Measurements from ENCODE around the gene PACSIN2.
"Not testable (repeated sequence)": the region's sequence is repeated elsewhere in the genome, so short reads cannot be mapped to it uniquely, and the experiment has no call there.

Gene PACSIN2

DNA sequence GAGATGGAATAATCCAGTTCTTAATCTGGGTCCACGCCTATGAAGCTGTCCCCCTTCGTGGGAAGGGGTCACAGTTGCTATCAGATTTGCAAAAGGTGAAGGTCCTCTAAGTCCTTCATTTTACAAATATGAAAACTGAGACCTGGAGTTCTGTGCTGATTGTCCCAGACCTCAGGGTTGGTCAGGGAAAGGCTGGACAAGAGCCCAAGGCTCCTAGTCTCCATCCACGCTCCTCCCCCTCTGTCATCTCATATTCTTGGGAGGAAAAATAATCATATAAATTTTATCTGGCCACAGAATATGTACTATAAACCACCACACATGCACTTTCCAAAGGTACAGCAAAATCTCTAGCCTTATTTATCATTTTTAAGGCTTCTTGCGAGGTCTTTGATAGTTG, 5.5 kb downstream of the PACSIN2 start:
- DNase-seq, result no peak

DNA sequence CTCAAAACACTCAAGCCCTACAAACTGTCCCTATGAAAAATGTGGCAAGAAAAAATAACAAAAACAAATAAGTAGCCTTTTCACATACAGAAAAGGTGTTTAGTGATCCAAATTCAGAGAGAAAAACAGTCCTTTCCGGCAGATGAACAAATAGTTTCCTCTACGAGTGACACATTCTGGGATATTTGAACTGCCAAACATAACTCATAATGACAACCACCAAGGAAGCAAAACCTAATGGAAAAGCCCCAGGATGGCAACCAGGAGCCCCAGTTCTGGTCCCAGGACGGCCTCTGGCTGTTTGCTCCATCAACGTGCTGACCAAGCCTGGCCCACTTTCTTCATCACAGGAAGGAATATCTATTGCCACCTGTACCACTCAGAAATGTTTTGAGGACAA, 6.0 kb downstream of the PACSIN2 start:
- DNase-seq, result no peak

DNA sequence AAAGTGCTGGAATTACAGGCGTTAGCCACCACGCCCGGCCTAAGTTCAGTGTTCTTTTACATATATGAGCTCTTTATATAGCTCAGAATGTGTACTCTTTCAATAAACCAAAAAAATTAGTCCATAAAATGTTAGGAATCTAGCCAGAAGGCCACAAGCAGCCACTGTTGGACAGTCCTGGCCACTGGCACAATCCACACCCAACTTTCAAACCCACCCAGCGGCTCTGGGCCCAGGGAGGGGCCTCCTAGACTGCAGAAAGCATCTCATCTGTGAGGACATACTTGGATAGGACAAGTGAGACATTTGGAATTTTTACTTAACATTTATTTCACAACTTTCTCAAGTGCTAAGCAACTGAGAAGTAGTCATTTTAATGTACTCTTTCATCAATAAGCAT, 6.4 kb downstream of the PACSIN2 start:
- DNase-seq, result no peak

GRCh38 chr22:43007519-43008102, 7.3 kb downstream of the PACSIN2 start:
- no peak for DNase-seq

DNA sequence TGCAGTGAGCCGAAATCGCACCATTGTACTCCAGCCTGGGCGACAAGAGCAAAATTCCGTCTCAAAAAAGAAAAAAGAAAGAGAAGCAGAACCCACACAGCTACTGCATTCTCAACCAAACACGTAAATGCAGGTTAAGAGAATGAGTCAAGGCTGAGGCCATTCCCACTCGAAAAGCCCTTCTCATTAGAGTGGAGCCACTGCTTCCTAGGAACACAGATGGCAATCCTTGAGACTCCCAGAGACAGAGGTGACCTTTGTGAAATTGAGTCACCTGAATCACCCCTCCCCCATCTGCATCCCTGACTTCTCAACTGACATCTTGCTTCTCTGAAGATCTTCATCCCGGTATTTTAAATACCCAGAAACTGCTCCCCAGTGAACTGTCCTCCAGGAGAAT, 8.2 kb downstream of the PACSIN2 start:
- no peak for DNase-seq

GRCh38 chr22:43006016-43006505, 8.9 kb downstream of the PACSIN2 start:
- no peak for DNase-seq

DNA sequence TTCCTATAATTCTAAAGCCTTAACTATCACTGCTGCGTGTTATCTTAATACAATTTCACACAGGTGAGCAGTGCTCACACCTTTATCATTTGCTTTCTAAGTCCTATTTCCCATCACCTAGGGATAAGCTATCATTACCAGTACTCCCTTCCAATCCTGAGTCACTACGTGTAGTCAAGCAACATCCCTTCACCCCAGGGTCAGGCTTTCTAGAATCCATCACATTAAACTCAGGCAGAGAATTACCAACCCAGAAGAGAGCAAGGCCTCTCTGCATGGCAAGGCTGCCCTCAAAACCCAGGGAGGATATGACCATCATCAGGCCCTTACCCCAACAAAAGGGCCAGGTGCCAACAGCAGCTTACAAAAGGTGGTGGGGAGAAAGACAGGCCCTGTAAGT, 9.8 kb downstream of the PACSIN2 start:
- no peak for DNase-seq

DNA sequence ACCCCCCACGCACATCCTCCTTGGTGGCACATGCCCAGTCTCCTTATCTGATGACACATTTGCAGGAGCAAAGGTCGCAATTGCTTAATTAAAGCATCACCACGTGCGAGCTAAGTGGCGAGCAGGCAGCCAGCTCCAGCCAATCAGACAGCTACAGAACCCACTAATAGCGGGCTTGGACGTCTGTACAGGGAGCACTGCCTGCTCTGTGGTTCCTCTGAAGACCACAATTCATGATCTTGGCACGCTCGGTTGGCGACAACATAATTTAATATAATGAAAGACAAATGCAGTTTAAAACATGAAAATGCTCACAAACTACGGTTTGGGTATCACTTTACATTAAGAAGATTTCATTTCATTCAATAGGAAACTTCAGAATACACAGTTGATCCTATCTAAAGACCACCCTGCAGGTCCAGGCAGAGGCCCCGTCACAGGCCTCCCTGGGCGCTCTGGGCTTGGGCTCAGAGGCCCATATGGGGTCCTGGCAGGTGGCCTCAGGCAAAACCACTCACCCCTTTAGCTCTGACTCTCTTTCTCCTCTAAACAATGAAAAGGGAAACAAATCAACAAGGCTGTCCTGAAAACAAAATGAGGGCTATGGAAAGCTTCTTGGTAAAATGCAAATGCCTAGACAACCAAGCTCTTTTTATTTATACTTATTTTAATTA, 10.4 kb downstream of the PACSIN2 start:
- DNase-seq, result no peak

DNA sequence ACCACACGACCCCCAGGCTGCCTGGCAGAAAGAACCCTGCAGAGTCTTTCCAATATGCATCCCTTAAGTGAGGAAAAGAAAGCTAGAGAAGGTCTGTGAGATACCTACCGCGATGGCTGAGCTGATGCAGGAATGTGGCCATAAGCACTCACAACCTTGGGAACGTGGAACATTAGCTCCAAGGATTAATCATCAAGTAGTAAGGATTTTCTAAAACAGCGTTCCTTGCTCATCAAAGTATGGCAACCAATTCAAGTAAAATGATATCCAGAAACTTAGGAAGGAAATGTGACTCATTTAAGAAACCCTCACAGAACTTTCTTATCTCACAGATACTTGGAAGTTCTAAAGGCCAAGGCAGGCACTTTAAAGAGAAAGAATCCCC, 12.8 kb downstream of the PACSIN2 start:
- no peak for DNase-seq

DNA sequence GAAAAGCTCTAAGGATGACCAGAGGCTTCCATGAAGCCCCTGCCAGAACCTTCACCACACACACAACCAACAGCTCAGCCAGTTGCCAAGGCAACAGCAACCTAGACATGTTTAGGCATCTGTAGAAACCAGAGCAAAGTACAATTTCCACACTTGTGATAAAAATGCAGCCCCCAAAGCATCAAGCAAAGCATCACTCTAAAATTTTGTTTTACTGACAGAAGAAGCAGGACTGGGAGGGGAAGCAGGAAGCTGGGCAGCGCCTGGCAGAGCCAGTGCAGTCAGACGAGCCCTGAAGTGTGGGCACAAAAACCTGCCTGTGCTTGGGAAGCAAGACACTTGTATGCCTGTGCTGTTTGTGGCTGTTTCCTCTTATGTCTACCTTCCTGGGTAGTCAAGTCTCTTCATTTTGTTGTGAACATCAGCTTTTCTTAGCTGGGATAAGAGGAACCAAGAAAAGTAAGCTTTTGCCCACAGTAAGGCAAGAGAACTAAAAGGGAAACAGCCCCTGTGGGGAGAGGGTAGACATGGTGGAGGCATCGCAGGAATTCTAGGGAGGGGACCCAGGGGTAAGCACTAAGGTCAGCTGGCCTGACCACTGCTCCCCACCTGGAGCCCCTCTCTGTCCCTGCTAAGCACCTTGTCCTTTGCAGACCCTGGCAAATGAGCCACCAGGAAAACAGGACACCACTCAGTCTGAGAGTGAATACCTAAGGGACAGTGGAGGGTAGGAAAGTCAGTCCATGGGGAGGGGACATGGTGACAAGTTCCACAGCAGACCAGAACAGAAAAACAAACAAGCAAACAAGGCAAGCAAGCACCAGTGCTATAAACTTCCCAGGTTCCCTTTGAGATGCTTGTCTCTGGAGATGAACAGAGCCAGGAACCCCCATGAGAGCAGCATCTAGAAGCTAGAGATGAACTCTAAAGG, 13.4 kb downstream of the PACSIN2 start:
- peak; percentile 46 for DNase-seq

GRCh38 chr22:43000441-43001175, 14.3 kb downstream of the PACSIN2 start:
- no peak for DNase-seq

- no peak for DNase-seq
Measured at GRCh38 chr22:42997582-42998090, 17.3 kb downstream of the PACSIN2 start.

DNA sequence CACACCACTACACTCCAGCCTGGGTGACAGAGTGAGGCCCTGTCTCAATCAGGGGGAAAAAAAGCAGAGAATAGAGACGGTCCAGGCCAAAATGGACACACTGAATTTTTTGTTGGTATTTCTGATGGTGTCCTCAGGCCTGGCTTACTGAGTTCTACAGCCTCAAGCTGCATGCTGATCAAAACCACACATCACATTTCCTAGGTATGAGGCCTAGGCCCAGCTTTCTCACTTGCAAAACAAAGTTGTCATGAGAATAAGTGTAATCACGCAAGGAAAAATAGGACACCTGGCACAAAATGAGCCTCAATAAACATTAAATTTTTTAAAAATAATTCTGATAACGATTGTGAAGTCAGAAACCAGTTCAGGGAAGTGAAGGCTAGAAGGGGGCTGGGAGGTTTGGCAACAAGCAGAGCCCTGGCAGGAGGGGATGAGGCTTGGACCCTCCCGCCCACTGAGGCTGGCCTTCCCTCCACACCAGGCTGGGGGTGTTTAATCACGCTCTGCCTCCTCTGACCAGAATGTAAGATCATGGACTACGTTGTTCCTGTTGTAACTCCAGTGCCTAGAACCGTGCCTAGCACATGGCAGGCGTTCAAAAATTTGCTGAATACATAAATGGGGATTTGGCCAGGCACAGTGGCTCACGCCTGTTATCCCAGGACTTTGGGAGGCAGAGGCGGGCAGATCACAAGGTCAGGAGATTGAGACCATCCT, 18.1 kb downstream of the PACSIN2 start:
- DNase-seq, result no peak

DNA sequence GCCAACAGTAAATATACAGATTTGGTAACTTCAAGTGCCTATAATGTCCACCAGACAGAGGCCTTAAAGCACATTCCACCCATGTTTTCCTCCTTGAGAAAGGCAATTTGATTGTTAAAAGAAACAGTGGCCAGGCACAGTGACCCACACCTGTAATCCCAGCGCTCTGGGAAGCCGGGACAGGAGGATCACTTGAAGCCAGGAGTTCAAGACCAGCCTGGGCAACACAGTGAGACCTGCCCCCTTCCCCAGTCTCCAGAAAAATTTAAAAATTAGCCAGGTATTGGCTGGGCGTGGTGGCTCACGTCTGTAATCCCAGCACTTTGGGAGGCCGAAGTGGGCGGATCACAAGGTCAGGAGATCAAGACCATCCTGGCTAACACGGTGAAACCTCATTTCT, 19.3 kb downstream of the PACSIN2 start:
- DNase-seq, result not testable (repeated sequence)

GRCh38 chr22:42994917-42995562, 19.9 kb downstream of the PACSIN2 start:
- no peak for DNase-seq

GRCh38 chr22:42994276-42994916, 20.6 kb downstream of the PACSIN2 start:
- DNase-seq, result no peak

- DNase-seq, result no peak
Measured at GRCh38 chr22:42993651-42994275, 21.2 kb downstream of the PACSIN2 start.

- no peak for DNase-seq
Measured at GRCh38 chr22:42992886-42993479, 22.0 kb downstream of the PACSIN2 start.

GRCh38 chr22:42992092-42992491, 22.9 kb downstream of the PACSIN2 start:
- no peak for DNase-seq

GRCh38 chr22:42991010-42991651, 23.8 kb downstream of the PACSIN2 start:
- no peak for DNase-seq

Data from RPMI8226 (cell line).